HG02973 (cell line): ENCODE results near the gene UCHL3.

Experiments
- ATAC-seq: cut with Tn5 transposase; IDR thresholded peaks from one replicate; pipeline ENCODE4 v1.9.1; 2021; ENCODE audit warnings: moderate library complexity; ENCODE audit not compliant: unreplicated experiment

UCHL3 gene

DNA sequence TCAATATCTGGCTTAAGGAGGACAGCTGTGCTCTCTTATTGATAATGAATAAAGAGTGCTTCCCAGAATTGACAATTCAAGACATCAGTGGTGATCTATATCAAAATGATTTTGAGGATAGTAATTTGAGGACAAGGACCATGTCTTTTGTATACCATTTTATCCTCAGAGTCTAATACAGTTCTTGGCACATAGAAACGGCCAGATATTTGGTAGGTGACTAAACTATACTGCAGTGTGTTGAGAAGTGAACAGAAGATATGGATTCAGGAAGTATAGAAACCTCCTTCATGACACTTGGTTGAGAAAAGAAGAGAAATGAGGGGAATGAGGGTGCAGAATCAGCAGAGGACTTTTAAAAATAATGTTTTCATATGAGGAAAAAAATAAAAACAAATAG, 70.4 kb downstream of the UCHL3 start:
- no peak for ATAC-seq

DNA sequence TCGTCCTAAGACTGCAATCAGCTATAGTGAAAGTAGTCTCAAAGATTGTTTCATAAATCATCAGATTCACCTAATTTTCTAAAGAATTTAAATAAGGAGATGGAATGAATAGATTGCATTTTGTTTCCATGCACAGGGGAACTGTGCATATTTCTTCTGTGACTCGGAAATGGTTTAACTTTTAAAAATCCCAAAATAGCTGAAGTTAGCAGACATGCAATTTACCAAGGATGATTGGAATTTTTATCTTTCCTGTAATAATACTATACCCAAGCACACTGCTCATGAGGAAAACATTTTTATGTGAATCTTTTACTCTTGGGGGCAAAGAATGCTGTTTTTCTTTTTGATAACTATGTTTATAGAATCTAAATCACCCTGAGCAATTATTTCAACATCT, 71.6 kb downstream of the UCHL3 start:
- no peak for ATAC-seq

DNA sequence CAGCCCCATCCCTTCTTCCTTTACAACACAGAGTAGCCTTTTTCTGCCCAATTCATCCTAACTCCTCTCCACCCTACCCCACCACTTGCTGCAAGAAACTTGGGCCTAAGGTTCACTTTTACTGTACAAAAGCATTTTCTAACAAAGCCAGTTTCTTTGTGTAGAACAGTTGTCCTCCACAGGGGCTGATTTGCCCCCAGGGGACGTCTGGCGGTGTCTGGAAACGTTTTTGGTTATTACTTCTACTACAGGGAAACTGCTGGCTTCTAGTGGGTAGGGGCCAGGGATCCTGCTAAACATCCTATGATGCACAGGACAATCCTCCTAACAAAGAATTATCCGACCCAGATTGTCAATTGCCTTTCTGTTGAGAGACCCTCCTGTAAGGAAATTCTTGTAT, 79.2 kb downstream of the UCHL3 start:
- no peak for ATAC-seq

DNA sequence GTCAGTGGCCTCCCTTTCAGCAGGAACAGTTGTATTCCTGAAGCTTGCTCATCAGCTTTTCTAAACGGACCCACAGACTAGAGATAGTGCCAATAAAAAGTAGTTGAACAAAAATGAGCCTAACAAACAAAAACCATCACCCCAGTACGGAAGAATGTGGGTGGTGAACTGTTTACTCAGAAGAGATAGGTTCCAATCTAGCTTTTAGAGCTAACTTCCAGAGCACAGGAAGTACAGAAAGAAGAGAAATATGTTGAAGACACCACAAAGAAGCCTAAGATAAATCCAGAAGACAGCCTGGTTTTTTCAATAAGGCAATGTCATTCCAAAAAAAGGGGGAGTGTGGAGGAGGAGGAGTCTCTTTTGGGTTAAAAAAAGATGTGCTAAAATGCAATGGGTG, 83.7 kb downstream of the UCHL3 start:
- ATAC-seq: no peak

DNA sequence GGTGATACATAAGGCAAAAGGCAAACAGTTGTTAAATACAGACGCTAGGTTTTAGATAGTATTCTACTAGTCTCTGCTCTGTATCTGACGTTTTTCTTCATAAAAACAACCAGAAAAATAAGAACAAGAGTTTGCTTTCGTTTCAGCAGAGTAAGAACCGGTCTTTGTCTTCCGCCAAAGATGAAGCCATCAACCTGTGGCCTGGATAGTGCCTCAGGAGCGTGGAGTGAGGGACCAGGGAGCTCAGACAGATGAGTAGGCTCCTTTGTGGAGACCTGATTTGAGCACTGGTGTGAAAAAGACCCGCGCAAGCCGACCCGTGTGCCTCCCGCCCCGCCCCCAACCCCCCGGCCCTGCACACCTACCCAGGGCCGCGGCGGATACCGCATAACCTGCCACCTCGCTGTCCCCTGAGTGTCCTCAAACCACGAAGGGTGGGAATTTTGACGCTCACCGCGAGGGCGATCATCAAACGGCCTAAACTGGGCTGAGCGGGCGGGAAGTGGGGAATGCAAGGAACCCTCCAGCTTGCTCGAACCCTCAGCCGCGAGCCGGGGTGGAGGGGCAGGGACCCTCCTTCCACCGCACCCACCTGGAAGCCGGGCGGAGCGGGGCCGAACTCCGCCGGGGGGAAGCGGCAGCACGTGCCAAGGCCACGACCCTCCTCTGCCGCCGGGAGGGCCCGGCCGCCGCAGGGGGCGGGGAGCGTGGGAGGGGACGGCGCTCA, 85.7 kb downstream of the UCHL3 start:
- peak; percentile 4 for ATAC-seq

DNA sequence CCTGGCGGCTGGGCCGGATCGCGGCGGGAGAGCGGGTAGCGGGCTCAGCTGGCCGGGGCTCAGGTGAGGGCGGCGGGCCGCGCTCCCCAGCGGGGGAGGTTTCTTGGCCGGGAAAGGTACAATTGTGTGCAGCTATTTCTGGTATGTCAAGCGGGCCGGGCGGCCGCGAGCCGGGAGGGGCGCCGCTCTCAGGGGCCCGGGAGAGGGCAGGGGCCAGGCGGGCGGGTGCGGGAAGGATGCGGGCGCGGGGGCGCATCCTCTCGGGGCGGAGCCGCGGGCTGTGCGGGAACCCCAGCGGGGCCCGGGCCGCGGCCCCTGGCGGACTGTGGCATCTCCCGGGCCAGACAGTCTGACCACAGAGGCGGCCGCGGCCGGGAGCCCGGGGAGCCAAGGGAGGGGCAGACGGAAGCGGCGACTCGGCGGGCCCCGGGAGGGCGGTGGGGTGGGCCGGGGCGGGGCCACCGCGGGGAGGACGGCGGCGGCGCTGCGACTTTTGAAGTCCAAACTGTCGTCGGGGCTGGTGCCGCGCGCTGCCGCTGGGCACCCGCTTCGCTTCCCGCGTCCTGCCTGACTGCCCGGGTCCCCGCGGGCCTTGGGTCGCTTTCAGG, 86.3 kb downstream of the UCHL3 start, which contains the start of gene LMO7:
TSS of gene LMO7 (plus strand) at position 503 of the 608 bp plus-strand sequence. CDS start 328 bp downstream, outside the sequence.
- ATAC-seq: peak; percentile 43

DNA sequence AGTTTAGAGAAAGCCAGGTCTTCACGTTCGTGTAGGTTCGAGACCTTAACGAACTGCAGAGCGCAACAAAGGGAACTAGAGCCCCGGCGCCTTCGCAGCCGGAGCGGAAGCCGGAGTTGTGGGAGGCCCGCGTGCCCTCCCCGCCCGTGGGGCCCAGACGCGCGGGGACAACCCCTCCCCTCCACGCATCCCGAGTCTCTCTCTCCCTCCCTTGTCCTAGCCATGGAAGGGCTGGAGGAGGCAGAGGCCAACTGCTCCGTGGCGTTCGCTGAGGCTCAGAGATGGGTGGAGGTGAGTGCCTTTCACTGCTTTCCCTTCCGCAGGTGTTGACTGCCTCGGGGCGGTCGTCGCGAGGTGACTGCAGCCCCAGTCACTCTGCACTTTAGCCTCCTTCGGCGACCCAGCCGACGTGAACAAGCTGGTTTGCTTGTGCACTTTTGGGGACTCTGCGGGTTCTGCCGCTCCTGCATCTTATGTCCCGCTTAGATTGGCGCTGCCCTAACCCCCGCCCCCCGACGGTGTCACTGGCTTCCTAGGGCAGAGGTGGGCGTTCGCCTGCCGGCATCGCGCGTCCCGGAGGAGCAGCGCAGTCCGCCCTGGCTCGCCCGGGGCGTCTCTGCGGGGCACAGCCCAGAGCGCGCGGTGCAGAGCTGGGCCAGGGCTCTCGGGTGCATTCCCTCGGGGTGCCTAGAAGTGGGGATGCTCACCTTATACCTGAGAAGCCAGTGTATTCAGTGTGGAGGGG, 87.0 kb downstream of the UCHL3 start:
- peak; percentile 44 for ATAC-seq

DNA sequence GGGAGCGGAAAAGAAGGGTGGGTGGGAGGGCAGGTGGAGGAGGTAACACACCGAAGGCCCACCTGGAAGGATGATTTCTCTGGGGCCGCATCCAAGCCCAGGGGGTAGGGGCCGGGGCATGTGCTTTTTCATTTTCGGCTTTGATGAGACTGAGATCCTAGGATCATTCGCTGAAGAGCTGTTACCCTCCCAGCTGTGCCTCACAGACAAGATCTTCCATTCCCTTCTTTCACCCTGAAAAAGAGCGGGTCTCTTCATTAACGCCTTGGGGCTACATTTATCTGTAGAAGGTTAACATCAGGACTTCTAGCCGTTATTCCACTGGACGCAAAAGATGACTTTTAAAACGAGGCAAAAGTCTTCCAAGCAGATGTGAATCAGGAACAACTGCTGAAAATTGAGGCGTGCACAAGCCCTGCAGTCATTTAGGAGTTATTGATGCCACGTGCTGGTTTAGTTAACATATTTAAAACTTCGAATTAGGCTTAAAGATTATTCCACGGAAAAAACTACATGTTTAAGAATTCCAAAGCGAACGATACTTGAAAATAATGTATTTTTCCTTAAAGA, 87.7 kb downstream of the UCHL3 start:
- no peak for ATAC-seq

DNA sequence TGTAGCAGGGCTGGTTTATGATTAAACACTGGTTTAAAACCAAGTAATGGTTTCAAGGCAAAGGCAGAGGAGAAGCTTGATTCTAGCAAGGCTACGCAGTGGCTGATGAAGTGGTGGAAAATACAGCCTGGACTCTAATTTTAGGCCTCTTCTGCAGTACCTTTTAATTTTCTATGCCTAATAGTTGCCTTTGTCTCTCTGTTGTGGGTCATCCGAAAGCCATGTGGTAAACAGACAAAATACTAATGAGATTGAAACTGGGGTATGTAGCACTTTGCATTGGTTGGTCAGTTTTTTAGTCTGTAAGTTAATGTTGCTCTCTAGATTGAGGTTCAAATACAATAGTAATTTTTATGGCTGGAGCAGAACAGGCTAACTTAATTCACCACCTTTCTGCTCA, 89.9 kb downstream of the UCHL3 start:
- ATAC-seq: no peak

DNA sequence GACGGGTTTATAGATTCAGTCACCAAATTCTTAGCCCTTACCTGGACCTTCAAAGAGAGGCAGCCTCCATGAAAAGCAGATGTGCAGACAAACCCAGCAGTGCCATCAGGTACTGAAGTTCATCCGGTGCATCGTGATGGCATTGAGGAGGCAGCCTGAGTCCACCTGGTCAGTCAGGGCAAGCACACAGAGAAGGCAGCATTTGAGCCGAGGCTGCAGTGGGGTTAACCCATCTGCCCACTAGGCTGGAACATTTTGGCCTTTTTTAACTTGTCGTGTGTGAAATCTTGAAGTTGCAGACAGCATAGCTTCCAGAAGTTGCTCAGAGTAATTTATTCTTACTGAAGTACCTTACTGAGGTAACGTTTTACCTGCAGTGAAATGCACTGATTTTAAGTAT, 91.4 kb downstream of the UCHL3 start:
- no peak for ATAC-seq

DNA sequence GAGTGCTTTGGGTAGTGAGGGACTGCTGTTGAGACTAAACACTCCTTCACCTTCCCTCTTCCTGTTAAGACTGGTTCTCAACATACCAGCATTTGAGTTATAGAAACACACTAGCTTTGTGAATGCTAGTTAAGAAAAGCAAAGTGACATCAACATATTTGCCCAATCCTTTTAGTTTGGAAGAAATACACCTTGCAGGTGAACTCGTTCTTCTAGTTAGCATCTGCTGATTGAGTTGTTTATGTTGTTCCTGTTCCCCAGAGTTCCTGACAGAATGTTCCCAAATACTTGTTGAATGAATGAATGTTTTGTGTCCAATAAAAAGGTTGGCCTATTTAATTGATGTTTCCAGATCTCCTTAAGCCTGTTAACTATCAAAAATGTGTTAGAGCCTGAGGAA, 93.6 kb downstream of the UCHL3 start:
- no peak for ATAC-seq

DNA sequence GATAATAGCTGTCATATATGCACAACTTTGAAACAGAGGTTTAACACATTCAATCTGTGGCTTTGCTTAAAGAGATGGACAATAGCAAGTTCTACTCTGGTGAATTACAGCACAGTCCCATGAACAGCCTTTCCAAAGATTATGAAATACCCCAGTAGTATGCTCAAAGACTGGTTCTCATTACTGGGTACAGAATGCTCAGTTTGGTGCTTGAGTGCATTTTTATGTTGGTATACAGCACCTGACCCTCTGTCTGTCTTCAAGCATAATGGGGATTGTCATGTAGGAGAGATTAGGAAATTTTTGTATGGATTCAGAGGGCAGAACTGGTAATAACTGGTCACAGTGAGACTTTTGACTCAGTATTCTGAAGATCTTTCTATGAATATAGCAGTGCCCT, 94.1 kb downstream of the UCHL3 start:
- no peak for ATAC-seq

DNA sequence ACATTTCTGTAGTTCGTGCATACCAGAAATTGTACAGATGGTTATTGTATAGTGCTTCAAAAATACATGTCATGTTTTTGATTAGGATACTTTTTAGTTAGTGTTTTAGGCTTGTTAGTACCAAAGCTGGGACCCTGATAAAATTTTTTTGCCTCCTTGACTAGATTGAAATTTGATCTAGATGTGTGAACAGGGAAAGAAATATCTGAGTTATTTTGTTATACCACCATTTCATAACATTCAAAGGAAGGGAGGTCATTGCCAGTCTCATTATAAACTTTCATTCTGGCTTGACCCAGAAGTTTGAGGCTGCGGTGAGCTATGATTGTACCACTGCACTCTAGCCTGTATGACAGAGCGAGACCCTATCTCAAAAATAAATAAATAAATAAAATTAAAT, 95.5 kb downstream of the UCHL3 start:
- no peak for ATAC-seq

DNA sequence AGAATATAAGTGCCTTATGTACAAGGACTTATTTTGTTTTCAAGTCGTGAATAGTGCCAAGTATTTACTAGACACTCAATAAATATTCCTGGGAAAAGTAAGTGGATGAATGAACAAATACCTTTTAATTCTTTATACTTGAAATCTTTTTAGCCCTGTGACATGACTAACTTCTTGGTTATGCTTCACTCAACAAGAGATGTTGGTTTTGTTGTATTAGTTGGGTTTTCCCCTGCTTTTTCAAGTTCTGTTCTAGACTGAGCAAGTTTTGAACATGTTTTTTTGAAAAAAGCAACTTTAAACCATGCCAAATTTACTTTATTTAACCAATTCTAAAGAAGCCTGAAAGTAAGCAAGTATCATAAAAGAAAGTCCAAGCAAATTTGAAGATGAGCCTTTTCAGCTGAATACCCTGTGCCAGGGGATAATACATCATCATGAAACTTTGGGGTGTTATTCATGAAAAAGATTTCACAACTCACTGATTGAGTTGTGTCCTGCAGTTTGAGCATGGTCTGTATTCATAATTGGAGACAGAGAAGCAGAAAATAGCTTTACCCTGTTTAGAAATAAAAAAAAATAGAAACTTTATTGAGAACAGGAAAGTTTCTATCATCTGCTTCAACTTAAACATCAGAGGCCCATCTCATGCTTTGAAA, 97.7 kb downstream of the UCHL3 start:
- ATAC-seq: peak; percentile 76

DNA sequence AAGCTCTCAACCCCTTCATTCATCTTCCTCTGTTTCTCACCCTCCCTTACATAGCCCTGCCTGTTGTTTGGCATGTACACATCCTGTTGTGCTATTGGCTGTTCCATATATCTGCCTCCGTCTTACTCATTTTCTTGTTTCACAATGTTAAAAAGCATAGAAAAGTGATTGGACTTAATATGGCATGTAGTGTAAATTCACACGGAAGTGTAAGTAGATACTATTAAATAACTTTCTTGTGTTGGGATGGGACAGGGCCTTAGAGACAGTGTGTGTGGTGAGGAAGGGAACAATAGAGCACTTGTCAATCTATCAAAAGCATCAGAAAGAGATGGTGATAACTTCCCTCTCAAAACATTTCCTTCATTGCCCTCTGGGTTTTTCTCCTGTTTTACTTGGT, 98.9 kb downstream of the UCHL3 start:
- no peak for ATAC-seq

DNA sequence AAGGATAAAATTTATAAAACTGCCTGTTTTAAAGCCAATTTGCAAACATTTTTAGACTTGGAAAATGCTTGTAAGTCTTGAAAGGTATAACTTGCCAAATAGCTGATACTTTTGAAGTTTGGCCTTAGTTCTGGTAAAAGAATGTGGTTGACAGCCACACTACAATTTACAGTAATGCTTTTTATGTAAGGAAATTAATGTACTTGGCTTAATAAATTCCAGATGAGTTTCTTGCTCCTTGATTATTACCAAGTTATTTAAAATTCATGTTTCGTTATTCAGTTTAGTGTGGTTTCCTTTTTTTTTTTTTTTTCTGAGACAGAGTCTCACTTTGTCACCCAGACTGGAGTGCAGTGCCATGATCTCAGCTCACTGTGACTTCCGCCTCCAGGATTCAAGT, 101.4 kb downstream of the UCHL3 start:
- ATAC-seq: no peak

DNA sequence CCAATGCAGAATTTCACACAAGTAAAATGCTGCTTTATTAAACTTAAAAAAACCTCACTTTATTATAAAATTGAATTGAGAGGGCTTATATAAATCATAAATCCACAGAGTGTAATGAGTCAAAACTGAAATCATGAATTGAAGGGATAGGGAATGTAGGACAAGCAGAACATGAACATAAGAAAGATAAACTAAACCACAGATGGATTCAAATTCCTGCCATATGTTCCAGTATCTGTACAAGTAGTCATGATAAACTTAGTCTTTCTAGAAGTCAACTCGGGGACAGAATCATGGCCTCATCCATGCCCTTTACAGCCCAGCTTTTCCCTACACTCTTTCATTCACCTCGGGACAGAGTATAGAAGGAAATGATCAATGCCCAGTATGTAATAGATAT, 103.1 kb downstream of the UCHL3 start:
- ATAC-seq: no peak
